SK-N-SH (cell line): ENCODE data around the gene TEP1. TPM values are rescaled to one million over a fixed set of nuclear protein-coding genes. Genes with fewer than 3 reads are reported as not detected.

Experiments
- CTCF ChIA-PET: fragments of 300-600, 350-600 bp; formaldehyde crosslinking; extraction: SDS; loops from one replicate; lab custom pipeline; 2021; lab: Yijun Ruan, JAX
- POLR2A ChIA-PET: fragments of 350-600 bp; sonication (Branson Sonifier 250); formaldehyde crosslinking; extraction: SDS; loops from one replicate; lab custom pipeline; 2020; ENCODE audit warnings: antibody characterized with exemption, inconsistent platforms; lab: Yijun Ruan, JAX
- DNase-seq: peaks from one replicate; pipeline ENCODE4 v3.0.0; 2012
- H2AFZ ChIP-seq: fragments of 200-600 bp; sonication (generic); 2 replicates; pipeline ENCODE4 v1.8.1; 2016; ENCODE audit warnings: antibody characterized with exemption, mild to moderate bottlenecking, low read depth
- H3F3A ChIP-seq: fragments of 200-600 bp; sonication (generic); replicated peaks from 2 replicates; pipeline ENCODE3; 2016; ENCODE audit warnings: antibody characterized with exemption, mild to moderate bottlenecking; ENCODE audit not compliant: insufficient read depth
- H3K27ac ChIP-seq, 2 experiments: fragments of 200-500 bp in 1 of 2; fragments of 200-600 bp in 1 of 2; sonication (Bioruptor generic) in 1 of 2; sonication (generic), shearing (Covaris generic) in 1 of 2; 2 replicates each; pipeline versions ENCODE4 v1.5.1 to v1.6.1; 2014 to 2016; ENCODE audit warnings: low read depth in 2 of 2, inconsistent platforms in 1 of 2, low read length in 1 of 2, mild to moderate bottlenecking in 1 of 2, mixed read lengths in 1 of 2
- H3K27me3 ChIP-seq: fragments of 200-600 bp; sonication (generic), shearing (Covaris generic); 2 replicates; pipeline ENCODE4 v1.6.1; 2016; ENCODE audit warnings: mixed run types; ENCODE audit not compliant: insufficient read depth
- H3K36me3 ChIP-seq, 2 experiments: fragments of 200-500 bp in 1 of 2; fragments of 200-600 bp in 1 of 2; sonication (Bioruptor generic) in 1 of 2; sonication (generic) in 1 of 2; replicated peaks in 1 of 2; 2 replicates each; pipeline versions ENCODE3 to v1.5.1; 2014 to 2016; ENCODE audit warnings: low read length in 1 of 2, mild to moderate bottlenecking in 1 of 2; ENCODE audit not compliant: insufficient read depth in 2 of 2, control insufficient read depth in 1 of 2
- H3K4me1 ChIP-seq, 2 experiments: fragments of 200-500 bp in 1 of 2; fragments of 200-600 bp in 1 of 2; sonication (Bioruptor generic) in 1 of 2; sonication (generic), shearing (Covaris generic) in 1 of 2; 2 replicates each; pipeline versions ENCODE4 v1.5.1 to v1.6.1; 2014 to 2016; ENCODE audit warnings: low read depth in 1 of 2, low read length in 1 of 2, mixed run types in 1 of 2; ENCODE audit not compliant: insufficient read depth in 2 of 2, control insufficient read depth in 1 of 2
- H3K4me2 ChIP-seq: fragments of 200-600 bp; sonication (generic), shearing (Covaris generic); 2 replicates; pipeline ENCODE4 v1.6.1; 2017; ENCODE audit warnings: mixed run types
- H3K4me3 ChIP-seq, 2 experiments: fragments of 200-500 bp in 1 of 2; fragments of 200-600 bp in 1 of 2; sonication (Bioruptor generic) in 1 of 2; sonication (generic), shearing (Covaris generic) in 1 of 2; 2 replicates each; pipeline versions ENCODE4 v1.5.1 to v1.8.1; 2014 to 2016; ENCODE audit warnings: low read depth in 2 of 2, inconsistent platforms in 1 of 2, low read length in 1 of 2, mild to moderate bottlenecking in 1 of 2, mixed read lengths in 1 of 2, moderate library complexity in 1 of 2
- H3K79me2 ChIP-seq: fragments of 200-600 bp; sonication (generic); 2 replicates; pipeline ENCODE4 v1.8.1; 2017; ENCODE audit warnings: mild to moderate bottlenecking; ENCODE audit not compliant: insufficient read depth
- H3K9ac ChIP-seq: fragments of 200-600 bp; sonication (generic); 2 replicates; pipeline ENCODE4 v1.6.1; 2017; ENCODE audit warnings: mixed run types
- H3K9me2 ChIP-seq: fragments of 200-600 bp; sonication (generic); 2 replicates; pipeline ENCODE4 v1.6.1; 2017; ENCODE audit warnings: mixed run types
- H3K9me3 ChIP-seq: fragments of 200-600 bp; sonication (generic); 2 replicates; pipeline ENCODE4 v1.6.1; 2017; ENCODE audit warnings: mixed run types, mild to moderate bottlenecking, moderate library complexity
- H4K20me1 ChIP-seq: fragments of 200-600 bp; sonication (generic); 2 replicates; pipeline ENCODE4 v1.6.1; 2017; ENCODE audit warnings: mild to moderate bottlenecking, mixed run types; ENCODE audit not compliant: insufficient read depth
- ELF1 ChIP-seq: IDR thresholded peaks from 2 replicates; pipeline ENCODE4 v1.4.0; 2012
- EZH2phosphoT487 ChIP-seq: fragments of 200-600 bp; sonication (generic); IDR thresholded peaks from 2 replicates; pipeline ENCODE4 v1.6.1; 2017; ENCODE audit warnings: low read depth, mixed run types, mild to moderate bottlenecking, antibody characterized with exemption, moderate library complexity, borderline replicate concordance
- FOSL2 ChIP-seq: IDR thresholded peaks from 2 replicates; pipeline ENCODE4 v1.4.0; 2012; ENCODE audit warnings: low read depth, mild to moderate bottlenecking, moderate library complexity, borderline replicate concordance
- FOXJ3 ChIP-seq: sonication (generic); formaldehyde crosslinking; IDR thresholded peaks from 2 replicates; pipeline ENCODE4 v1.5.1; 2020; ENCODE audit warnings: mild to moderate bottlenecking, missing genetic modification reagents
- GABPA ChIP-seq: IDR thresholded peaks from 2 replicates; pipeline ENCODE4 v1.4.0; 2012; ENCODE audit warnings: low read depth, mild to moderate bottlenecking
- MEF2A ChIP-seq: IDR thresholded peaks from 2 replicates; pipeline ENCODE4 v1.4.0; 2012; ENCODE audit warnings: low read depth, borderline replicate concordance
- POLR2AphosphoS5 ChIP-seq: IDR thresholded peaks from 2 replicates; pipeline ENCODE4 v1.6.1; 2012; ENCODE audit warnings: low read depth, low read length
- RXRA ChIP-seq: IDR thresholded peaks from 2 replicates; pipeline ENCODE4 v1.4.0; 2012; ENCODE audit warnings: low read depth, mild to moderate bottlenecking, borderline replicate concordance
- SIN3A ChIP-seq: IDR thresholded peaks from 2 replicates; pipeline ENCODE4 v1.6.1; 2012; ENCODE audit warnings: low read depth, mild to moderate bottlenecking, low read length, moderate library complexity, borderline replicate concordance
- TEAD4 ChIP-seq: IDR thresholded peaks from 2 replicates; pipeline ENCODE4 v1.4.0; 2012; ENCODE audit warnings: mild to moderate bottlenecking, borderline replicate concordance; ENCODE audit not compliant: insufficient read depth
- WGBS: methylation state at CpG from one replicate; pipeline ENCODE4 v1.1.6; 2017; ENCODE audit warnings: low lambda C conversion rate; 5-methylcytosine and 5-hydroxymethylcytosine counted together
- polyA plus RNA-seq, 3 experiments: library from polyadenylated mRNA; depleted of rRNA; stranded (reverse); fragments of >200 nt; gene quantifications; 2 replicates each; pipeline ENCODE4 v1.2.3, GENCODE V29; 2012
- TF ChIP-seq, protein P1 (sequence below): fragments of 200-600 bp; sonication (generic); IDR thresholded peaks from 2 replicates; pipeline ENCODE4 v1.6.1; 2017; ENCODE audit warnings: antibody characterized with exemption, mild to moderate bottlenecking, moderate library complexity
- TF ChIP-seq, protein P2 (sequence below): IDR thresholded peaks from 2 replicates; pipeline ENCODE4 v1.4.0; 2012; ENCODE audit warnings: low read depth, borderline replicate concordance
- TF ChIP-seq, protein P3 (sequence below): IDR thresholded peaks from 2 replicates; pipeline ENCODE4 v1.4.0; 2012; ENCODE audit warnings: low read depth, borderline replicate concordance
- TF ChIP-seq, protein P4 (sequence below): fragments of 150-350 bp; IDR thresholded peaks from 2 replicates; pipeline ENCODE4 v1.6.1; 2016; ENCODE audit warnings: mild to moderate bottlenecking, low read depth, low read length
- TF ChIP-seq, protein P5 (sequence below): IDR thresholded peaks from 2 replicates; pipeline ENCODE4 v1.4.0; 2012; ENCODE audit warnings: low read depth
- TF ChIP-seq, protein P6 (sequence below): IDR thresholded peaks from 2 replicates; pipeline ENCODE4; 2012
- TF ChIP-seq, protein P7 (sequence below): IDR thresholded peaks from 2 replicates; pipeline ENCODE4 v1.6.1; 2012; ENCODE audit warnings: mild to moderate bottlenecking, low read depth, low read length, moderate library complexity

TEP1 gene
- polyA plus RNA-seq, 1 of the 3 experiments (the other 2 are of a cell fraction), result 12.1 TPM

DNA sequence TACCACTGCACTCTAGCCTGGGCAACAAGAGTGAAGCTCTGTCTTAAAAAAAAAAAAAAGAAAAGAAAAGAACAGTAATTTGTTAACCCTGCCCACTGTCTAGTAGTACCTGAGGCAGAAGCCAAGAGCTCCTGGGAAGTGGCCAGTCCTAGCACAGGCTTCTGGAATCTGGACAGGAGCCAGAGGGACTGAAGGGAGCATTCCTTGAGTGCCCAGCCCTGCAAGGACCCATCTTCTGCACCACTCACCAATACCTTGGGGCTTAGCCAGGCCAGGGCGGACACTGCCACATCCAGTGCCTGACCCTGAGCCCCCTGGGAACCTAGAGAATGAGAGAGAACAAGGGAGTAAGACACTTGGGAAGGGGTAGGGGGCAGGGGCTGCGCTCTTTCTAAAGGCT is 36.1 kb downstream of the TEP1 start:
- H4K20me1 ChIP-seq, result no peaks in the 10 kb centered on the region
- no peak overlapping the region for H3K9ac ChIP-seq
- H3K79me2 ChIP-seq, result no peaks in the 10 kb centered on the region
- H3K36me3 ChIP-seq, result peaks cover 23 to 86% of the 10 kb centered on the region in 2 experiments
- ChIA-PET CTCF (interaction anchor here (1.4 kb wide), 1 partner anchor 50 kb away, joined by 3 read pairs; no protein-coding TSS in a partner anchor), POLR2A (no interaction called here)
- no peaks in the 10 kb centered on the region for H3K9me3 ChIP-seq
- no peaks in the 10 kb centered on the region for H3F3A ChIP-seq
- TF ChIP-seq, protein P1, sequence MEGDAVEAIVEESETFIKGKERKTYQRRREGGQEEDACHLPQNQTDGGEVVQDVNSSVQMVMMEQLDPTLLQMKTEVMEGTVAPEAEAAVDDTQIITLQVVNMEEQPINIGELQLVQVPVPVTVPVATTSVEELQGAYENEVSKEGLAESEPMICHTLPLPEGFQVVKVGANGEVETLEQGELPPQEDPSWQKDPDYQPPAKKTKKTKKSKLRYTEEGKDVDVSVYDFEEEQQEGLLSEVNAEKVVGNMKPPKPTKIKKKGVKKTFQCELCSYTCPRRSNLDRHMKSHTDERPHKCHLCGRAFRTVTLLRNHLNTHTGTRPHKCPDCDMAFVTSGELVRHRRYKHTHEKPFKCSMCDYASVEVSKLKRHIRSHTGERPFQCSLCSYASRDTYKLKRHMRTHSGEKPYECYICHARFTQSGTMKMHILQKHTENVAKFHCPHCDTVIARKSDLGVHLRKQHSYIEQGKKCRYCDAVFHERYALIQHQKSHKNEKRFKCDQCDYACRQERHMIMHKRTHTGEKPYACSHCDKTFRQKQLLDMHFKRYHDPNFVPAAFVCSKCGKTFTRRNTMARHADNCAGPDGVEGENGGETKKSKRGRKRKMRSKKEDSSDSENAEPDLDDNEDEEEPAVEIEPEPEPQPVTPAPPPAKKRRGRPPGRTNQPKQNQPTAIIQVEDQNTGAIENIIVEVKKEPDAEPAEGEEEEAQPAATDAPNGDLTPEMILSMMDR, result no peak
- TF ChIP-seq, protein P2, sequence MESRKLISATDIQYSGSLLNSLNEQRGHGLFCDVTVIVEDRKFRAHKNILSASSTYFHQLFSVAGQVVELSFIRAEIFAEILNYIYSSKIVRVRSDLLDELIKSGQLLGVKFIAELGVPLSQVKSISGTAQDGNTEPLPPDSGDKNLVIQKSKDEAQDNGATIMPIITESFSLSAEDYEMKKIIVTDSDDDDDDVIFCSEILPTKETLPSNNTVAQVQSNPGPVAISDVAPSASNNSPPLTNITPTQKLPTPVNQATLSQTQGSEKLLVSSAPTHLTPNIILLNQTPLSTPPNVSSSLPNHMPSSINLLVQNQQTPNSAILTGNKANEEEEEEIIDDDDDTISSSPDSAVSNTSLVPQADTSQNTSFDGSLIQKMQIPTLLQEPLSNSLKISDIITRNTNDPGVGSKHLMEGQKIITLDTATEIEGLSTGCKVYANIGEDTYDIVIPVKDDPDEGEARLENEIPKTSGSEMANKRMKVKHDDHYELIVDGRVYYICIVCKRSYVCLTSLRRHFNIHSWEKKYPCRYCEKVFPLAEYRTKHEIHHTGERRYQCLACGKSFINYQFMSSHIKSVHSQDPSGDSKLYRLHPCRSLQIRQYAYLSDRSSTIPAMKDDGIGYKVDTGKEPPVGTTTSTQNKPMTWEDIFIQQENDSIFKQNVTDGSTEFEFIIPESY, result no peak
- TF ChIP-seq TEAD4, result no peak
- TF ChIP-seq, protein P3, sequence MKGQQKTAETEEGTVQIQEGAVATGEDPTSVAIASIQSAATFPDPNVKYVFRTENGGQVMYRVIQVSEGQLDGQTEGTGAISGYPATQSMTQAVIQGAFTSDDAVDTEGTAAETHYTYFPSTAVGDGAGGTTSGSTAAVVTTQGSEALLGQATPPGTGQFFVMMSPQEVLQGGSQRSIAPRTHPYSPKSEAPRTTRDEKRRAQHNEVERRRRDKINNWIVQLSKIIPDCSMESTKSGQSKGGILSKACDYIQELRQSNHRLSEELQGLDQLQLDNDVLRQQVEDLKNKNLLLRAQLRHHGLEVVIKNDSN, result no peak
- TF ChIP-seq FOSL2, result no peak
- no peak for TF ChIP-seq ELF1
- TF ChIP-seq MEF2A, result no peak
- no peak for TF ChIP-seq FOXJ3 (CRISPR knock-in tag)
- TF ChIP-seq, protein P4, sequence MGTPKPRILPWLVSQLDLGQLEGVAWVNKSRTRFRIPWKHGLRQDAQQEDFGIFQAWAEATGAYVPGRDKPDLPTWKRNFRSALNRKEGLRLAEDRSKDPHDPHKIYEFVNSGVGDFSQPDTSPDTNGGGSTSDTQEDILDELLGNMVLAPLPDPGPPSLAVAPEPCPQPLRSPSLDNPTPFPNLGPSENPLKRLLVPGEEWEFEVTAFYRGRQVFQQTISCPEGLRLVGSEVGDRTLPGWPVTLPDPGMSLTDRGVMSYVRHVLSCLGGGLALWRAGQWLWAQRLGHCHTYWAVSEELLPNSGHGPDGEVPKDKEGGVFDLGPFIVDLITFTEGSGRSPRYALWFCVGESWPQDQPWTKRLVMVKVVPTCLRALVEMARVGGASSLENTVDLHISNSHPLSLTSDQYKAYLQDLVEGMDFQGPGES, result no peak
- TF ChIP-seq, protein P5, sequence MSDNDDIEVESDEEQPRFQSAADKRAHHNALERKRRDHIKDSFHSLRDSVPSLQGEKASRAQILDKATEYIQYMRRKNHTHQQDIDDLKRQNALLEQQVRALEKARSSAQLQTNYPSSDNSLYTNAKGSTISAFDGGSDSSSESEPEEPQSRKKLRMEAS, result no peak
- TF ChIP-seq SIN3A, result no peak
- no peak for TF ChIP-seq EZH2phosphoT487
- no peak for TF ChIP-seq RXRA
- no peak for TF ChIP-seq GABPA
- TF ChIP-seq POLR2AphosphoS5, result no peak
- TF ChIP-seq, protein P6, sequence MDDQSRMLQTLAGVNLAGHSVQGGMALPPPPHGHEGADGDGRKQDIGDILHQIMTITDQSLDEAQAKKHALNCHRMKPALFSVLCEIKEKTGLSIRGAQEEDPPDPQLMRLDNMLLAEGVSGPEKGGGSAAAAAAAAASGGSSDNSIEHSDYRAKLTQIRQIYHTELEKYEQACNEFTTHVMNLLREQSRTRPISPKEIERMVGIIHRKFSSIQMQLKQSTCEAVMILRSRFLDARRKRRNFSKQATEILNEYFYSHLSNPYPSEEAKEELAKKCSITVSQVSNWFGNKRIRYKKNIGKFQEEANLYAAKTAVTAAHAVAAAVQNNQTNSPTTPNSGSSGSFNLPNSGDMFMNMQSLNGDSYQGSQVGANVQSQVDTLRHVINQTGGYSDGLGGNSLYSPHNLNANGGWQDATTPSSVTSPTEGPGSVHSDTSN, result no peak
- TF ChIP-seq, protein P7, sequence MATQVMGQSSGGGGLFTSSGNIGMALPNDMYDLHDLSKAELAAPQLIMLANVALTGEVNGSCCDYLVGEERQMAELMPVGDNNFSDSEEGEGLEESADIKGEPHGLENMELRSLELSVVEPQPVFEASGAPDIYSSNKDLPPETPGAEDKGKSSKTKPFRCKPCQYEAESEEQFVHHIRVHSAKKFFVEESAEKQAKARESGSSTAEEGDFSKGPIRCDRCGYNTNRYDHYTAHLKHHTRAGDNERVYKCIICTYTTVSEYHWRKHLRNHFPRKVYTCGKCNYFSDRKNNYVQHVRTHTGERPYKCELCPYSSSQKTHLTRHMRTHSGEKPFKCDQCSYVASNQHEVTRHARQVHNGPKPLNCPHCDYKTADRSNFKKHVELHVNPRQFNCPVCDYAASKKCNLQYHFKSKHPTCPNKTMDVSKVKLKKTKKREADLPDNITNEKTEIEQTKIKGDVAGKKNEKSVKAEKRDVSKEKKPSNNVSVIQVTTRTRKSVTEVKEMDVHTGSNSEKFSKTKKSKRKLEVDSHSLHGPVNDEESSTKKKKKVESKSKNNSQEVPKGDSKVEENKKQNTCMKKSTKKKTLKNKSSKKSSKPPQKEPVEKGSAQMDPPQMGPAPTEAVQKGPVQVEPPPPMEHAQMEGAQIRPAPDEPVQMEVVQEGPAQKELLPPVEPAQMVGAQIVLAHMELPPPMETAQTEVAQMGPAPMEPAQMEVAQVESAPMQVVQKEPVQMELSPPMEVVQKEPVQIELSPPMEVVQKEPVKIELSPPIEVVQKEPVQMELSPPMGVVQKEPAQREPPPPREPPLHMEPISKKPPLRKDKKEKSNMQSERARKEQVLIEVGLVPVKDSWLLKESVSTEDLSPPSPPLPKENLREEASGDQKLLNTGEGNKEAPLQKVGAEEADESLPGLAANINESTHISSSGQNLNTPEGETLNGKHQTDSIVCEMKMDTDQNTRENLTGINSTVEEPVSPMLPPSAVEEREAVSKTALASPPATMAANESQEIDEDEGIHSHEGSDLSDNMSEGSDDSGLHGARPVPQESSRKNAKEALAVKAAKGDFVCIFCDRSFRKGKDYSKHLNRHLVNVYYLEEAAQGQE, result no peak
- no peak for DNase-seq
- no peak overlapping the region for H3K4me3 ChIP-seq
- H3K9me2 ChIP-seq, result no peaks in the 10 kb centered on the region
- WGBS, result 82% methylated on average over 2 of the region's 2 CpGs
- H3K27ac ChIP-seq, result no peak overlapping the region
- H3K27me3 ChIP-seq, result no peaks in the 10 kb centered on the region
- H3K4me2 ChIP-seq, result no peak overlapping the region
- no peak overlapping the region for H2AFZ ChIP-seq
- H3K4me1 ChIP-seq, result no peaks in the 10 kb centered on the region
